GM12878 (cell line): ENCODE data around the gene TDRD9. TPM values are rescaled to one million over a fixed set of nuclear protein-coding genes. Genes with fewer than 3 reads are reported as not detected.

Experiments used
- ATAC-seq: fragments of 200-7000 bp; cut with Tn5 transposase; 3 replicates; pipeline ENCODE4 v1.9.1; 2020; ENCODE audit warnings: mild to moderate bottlenecking, moderate library complexity
- BruUV-seq: library from RNA; stranded (reverse); fragments of 400-500 nt; replicated peaks from 2 replicates; lab custom pipeline; 2021; lab: Mats Ljungman, UMichigan
- CTCF ChIA-PET: fragments of 300-600 bp; sonication (Branson Sonifier 250); formaldehyde crosslinking; extraction: SDS; loops from one replicate; lab custom pipeline; 2021; ENCODE audit warnings: inconsistent platforms; lab: Yijun Ruan, JAX
- POLR2A ChIA-PET: fragments of 350-600 bp; formaldehyde crosslinking; extraction: SDS; loops from one replicate; lab custom pipeline; 2021; ENCODE audit warnings: inconsistent platforms; lab: Charles Lee
- RAD21 ChIA-PET: fragments of 300-600 bp; sonication (Branson Sonifier 250); formaldehyde crosslinking; loops from one replicate; lab custom pipeline; 2023; ENCODE audit warnings: antibody characterized with exemption; ENCODE audit not compliant: unreplicated experiment; lab: Charles Lee
- SMC1A ChIA-PET: fragments of 300-600 bp; sonication (Branson Sonifier 250); formaldehyde crosslinking; loops from one replicate; lab custom pipeline; 2023; ENCODE audit not compliant: unreplicated experiment, uncharacterized antibody; lab: Charles Lee
- DNase-seq: peaks from one replicate; pipeline ENCODE4 v3.0.0-alpha.2; 2011; ENCODE audit warnings: low read depth, low spot score
- FAIRE-seq: peaks from 3 replicates; lab custom pipeline; 2011; peaks lifted over from hg19 to GRCh38; lab: Jason Lieb, UNC
- H2AFZ ChIP-seq: 2 replicates; pipeline ENCODE4 v1.6.0; 2011; ENCODE audit warnings: low read depth, low read length, control low read depth; ENCODE audit not compliant: control insufficient read depth
- H3K27ac ChIP-seq: 2 replicates; pipeline ENCODE4 v1.5.1; 2011; ENCODE audit warnings: control low read depth; ENCODE audit not compliant: control insufficient read depth, insufficient read depth
- H3K27me3 ChIP-seq, 2 experiments: replicated peaks in 1 of 2; 2 replicates each; pipeline versions ENCODE4 v1.6.0 to v1.6.1; 2011; ENCODE audit warnings: low read length in 1 of 2; ENCODE audit not compliant: control insufficient read depth in 2 of 2, insufficient read depth in 2 of 2
- H3K36me3 ChIP-seq, 2 experiments: 2 replicates each; pipeline ENCODE4 v1.5.1; 2011; ENCODE audit warnings: low read length in 1 of 2; ENCODE audit not compliant: control insufficient read depth in 2 of 2, insufficient read depth in 2 of 2
- H3K4me1 ChIP-seq: 2 replicates; pipeline ENCODE4 v1.6.1; 2011; ENCODE audit warnings: mild to moderate bottlenecking, low read length, moderate library complexity, mixed read lengths; ENCODE audit not compliant: control insufficient read depth, insufficient read depth
- H3K4me2 ChIP-seq: 2 replicates; pipeline ENCODE4 v1.6.0; 2011; ENCODE audit warnings: control low read depth; ENCODE audit not compliant: control insufficient read depth, insufficient read depth
- H3K4me3 ChIP-seq: fragments of 200-600 bp; sonication (generic); 2 replicates; pipeline ENCODE4 v1.5.1; 2016
- H3K79me2 ChIP-seq: 2 replicates; pipeline ENCODE4 v1.6.0; 2011; ENCODE audit warnings: low read length; ENCODE audit not compliant: control insufficient read depth, insufficient read depth
- H3K9ac ChIP-seq: 2 replicates; pipeline ENCODE4 v1.8.0; 2011; ENCODE audit warnings: low read length, control low read depth, mixed read lengths; ENCODE audit not compliant: control insufficient read depth, insufficient read depth
- H3K9me3 ChIP-seq: replicated peaks from 3 replicates; pipeline ENCODE4 v1.5.1; 2011; ENCODE audit warnings: mild to moderate bottlenecking, low read length; ENCODE audit not compliant: control insufficient read depth, insufficient read depth
- H4K20me1 ChIP-seq: 2 replicates; pipeline ENCODE4 v1.6.0; 2011; ENCODE audit not compliant: control insufficient read depth, insufficient read depth
- BCL11A ChIP-seq: IDR thresholded peaks from 2 replicates; pipeline ENCODE4 v1.6.1; 2011; ENCODE audit warnings: low read depth, low read length
- EP300 ChIP-seq, 2 experiments: fragments of 150-350 bp in 1 of 2; IDR thresholded peaks; 2 replicates each; pipeline ENCODE4 v1.6.1; 2011 to 2012; ENCODE audit warnings: low read depth in 2 of 2, low read length in 2 of 2, borderline replicate concordance in 1 of 2, improper control_type of control experiment in 1 of 2, inconsistent platforms in 1 of 2; ENCODE audit not compliant: control insufficient read depth in 1 of 2
- KDM1A ChIP-seq: fragments of 200-600 bp; sonication (generic); IDR thresholded peaks from 2 replicates; pipeline ENCODE4 v1.6.1; 2016; ENCODE audit warnings: borderline replicate concordance
- POU2F2 ChIP-seq: IDR thresholded peaks from 3 replicates; pipeline ENCODE4 v1.6.1; 2011; ENCODE audit warnings: low read depth, mild to moderate bottlenecking, low read length, borderline replicate concordance
- RUNX3 ChIP-seq: IDR thresholded peaks from 2 replicates; pipeline ENCODE4 v1.6.1; 2012; ENCODE audit warnings: low read length, inconsistent platforms
- SMC3 ChIP-seq: IDR thresholded peaks from 2 replicates; pipeline ENCODE4 v1.6.1; 2011; ENCODE audit warnings: low read length, improper control_type of control experiment, borderline replicate concordance
- SREBF1 ChIP-seq: IDR thresholded peaks from 2 replicates; pipeline ENCODE4 v1.6.1; 2012; ENCODE audit warnings: mild to moderate bottlenecking, low read length
- ZNF274 ChIP-seq: IDR thresholded peaks from one replicate; pipeline ENCODE4 v1.8.0; 2011; ENCODE audit not compliant: insufficient read length, insufficient read depth
- ZNF687 ChIP-seq: fragments of 450-650 bp; IDR thresholded peaks from 2 replicates; pipeline ENCODE4 v1.6.1; 2017; ENCODE audit warnings: mild to moderate bottlenecking, moderate library complexity
- WGBS: methylation state at CpG from one replicate; pipeline ENCODE4 v1.1.6; 2016; ENCODE audit warnings: low lambda C conversion rate; ENCODE audit not compliant: insufficient replicate concordance, insufficient coverage; ENCODE audit errors: missing lambda C conversion rate; 5-methylcytosine and 5-hydroxymethylcytosine counted together
- in situ Hi-C: fragments of 300-500 bp; cut with MboI; formaldehyde crosslinking; loops from 9 replicates; pipeline ENCODE4 v1.14.3; 2018; ENCODE audit warnings: mixed read lengths
- intact Hi-C: fragments of 100-400 bp; cut with micrococcal nuclease; formaldehyde crosslinking; loops from one replicate; pipeline ENCODE4 v1.14.2; 2022; ENCODE audit not compliant: unreplicated experiment
- polyA plus RNA-seq, 11 experiments: library from polyadenylated mRNA; depleted of rRNA in 4 of 11; unstranded in 6 of 11; stranded (reverse) in 5 of 11; fragments of >200 nt; fragmentation: Nextera tagmentation in 4 of 11; fragmentation: Illumina TruSeq in 1 of 11; extraction: Ambion mirVana in 4 of 11; extraction: Trizol in 1 of 11; gene quantifications; 1 replicate in 1 of 11; 2 replicates in 10 of 11; pipeline versions ENCODE4 v1.2.1 to v1.2.3, GENCODE V29; 2011 to 2016; ENCODE audit warnings: inconsistent platforms in 2 of 11, missing spikeins in 2 of 11, low read depth in 1 of 11
- total RNA-seq, 4 experiments: library from RNA; depleted of rRNA in 3 of 4; stranded (reverse); fragments of >200 nt in 3 of 4; fragmentation: Illumina TruSeq in 1 of 4; extraction: Trizol in 1 of 4; gene quantifications; 2 replicates each; pipeline versions ENCODE4 v1.2.1 to v1.2.3, GENCODE V29; 2013 to 2021
- TF ChIP-seq, protein P1 (sequence below): IDR thresholded peaks from 2 replicates; pipeline ENCODE4 v1.6.1; 2011; ENCODE audit warnings: low read depth, mild to moderate bottlenecking, low read length, moderate library complexity, borderline replicate concordance; ENCODE audit errors: extremely low read depth
- TF ChIP-seq, protein P2 (sequence below): fragments of 450-650 bp; IDR thresholded peaks from 2 replicates; pipeline ENCODE4 v1.6.1; 2017; ENCODE audit warnings: mild to moderate bottlenecking
- TF ChIP-seq, protein P3 (sequence below): fragments of 150-350 bp; IDR thresholded peaks from 2 replicates; pipeline ENCODE4 v1.6.1; 2014; ENCODE audit warnings: mild to moderate bottlenecking, low read depth, low read length

Gene TDRD9
- total and polyA plus RNA-seq, 10 of the 15 experiments (the other 5 are each of a cell fraction or from before 2014, with no cell fraction given): 0.12 TPM; not detected in 9

GRCh38 chr14:104005489-104005888 is 77.2 kb downstream of the TDRD9 start:
- Histone ChIP-seq H3K36me3 (no peaks in the 10 kb centered on the region), H3K4me2 (no peak overlapping the region), H4K20me1 (no peaks in the 10 kb centered on the region), H3K4me3 (no peak overlapping the region), H3K9me3 (no peaks in the 10 kb centered on the region)
- SMC1A ChIA-PET: no interaction called here
- no TSS peak for BruUV-seq
- ATAC-seq: no peak
- WGBS: 35% methylated on average over 8 of the region's 8 CpGs
- TF ChIP-seq ZNF274: no peak
- no peak for TF ChIP-seq POU2F2
- no peak for TF ChIP-seq SREBF1
- TF ChIP-seq, protein P1, sequence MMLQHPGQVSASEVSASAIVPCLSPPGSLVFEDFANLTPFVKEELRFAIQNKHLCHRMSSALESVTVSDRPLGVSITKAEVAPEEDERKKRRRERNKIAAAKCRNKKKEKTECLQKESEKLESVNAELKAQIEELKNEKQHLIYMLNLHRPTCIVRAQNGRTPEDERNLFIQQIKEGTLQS: no peak
- TF ChIP-seq RUNX3: no peak
- TF ChIP-seq, protein P2, sequence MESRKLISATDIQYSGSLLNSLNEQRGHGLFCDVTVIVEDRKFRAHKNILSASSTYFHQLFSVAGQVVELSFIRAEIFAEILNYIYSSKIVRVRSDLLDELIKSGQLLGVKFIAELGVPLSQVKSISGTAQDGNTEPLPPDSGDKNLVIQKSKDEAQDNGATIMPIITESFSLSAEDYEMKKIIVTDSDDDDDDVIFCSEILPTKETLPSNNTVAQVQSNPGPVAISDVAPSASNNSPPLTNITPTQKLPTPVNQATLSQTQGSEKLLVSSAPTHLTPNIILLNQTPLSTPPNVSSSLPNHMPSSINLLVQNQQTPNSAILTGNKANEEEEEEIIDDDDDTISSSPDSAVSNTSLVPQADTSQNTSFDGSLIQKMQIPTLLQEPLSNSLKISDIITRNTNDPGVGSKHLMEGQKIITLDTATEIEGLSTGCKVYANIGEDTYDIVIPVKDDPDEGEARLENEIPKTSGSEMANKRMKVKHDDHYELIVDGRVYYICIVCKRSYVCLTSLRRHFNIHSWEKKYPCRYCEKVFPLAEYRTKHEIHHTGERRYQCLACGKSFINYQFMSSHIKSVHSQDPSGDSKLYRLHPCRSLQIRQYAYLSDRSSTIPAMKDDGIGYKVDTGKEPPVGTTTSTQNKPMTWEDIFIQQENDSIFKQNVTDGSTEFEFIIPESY: no peak
- no peak for TF ChIP-seq KDM1A
- no peak for TF ChIP-seq ZNF687
- TF ChIP-seq EP300 (IDR thresholded peaks at IDR 0.05; ENCODE audit: borderline replicate concordance in 1 of 2, control insufficient read depth in 1 of 2, low read depth in 2 of 2, low read length in 2 of 2): no peak
- no peak for TF ChIP-seq BCL11A
- TF ChIP-seq, protein P3, sequence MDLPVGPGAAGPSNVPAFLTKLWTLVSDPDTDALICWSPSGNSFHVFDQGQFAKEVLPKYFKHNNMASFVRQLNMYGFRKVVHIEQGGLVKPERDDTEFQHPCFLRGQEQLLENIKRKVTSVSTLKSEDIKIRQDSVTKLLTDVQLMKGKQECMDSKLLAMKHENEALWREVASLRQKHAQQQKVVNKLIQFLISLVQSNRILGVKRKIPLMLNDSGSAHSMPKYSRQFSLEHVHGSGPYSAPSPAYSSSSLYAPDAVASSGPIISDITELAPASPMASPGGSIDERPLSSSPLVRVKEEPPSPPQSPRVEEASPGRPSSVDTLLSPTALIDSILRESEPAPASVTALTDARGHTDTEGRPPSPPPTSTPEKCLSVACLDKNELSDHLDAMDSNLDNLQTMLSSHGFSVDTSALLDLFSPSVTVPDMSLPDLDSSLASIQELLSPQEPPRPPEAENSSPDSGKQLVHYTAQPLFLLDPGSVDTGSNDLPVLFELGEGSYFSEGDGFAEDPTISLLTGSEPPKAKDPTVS: no peak
- TF ChIP-seq SMC3: no peak
- TF ChIP-seq, all 136 proteins: peak for 0
- no peak overlapping the region for H3K9ac ChIP-seq
- intact Hi-C loops: no loop called here
- no peaks in the 10 kb centered on the region for H3K4me1 ChIP-seq
- H3K27ac ChIP-seq: no peak overlapping the region
- ChIA-PET POLR2A (no interaction called here), RAD21 (no interaction called here), CTCF (no interaction called here)
- no peak overlapping the region for H2AFZ ChIP-seq
- H3K27me3 ChIP-seq: 0 out of 4 replicates have a peak, but pooled peaks cover 0 to 2% of the 10 kb centered on the region in 2 experiments
- FAIRE-seq (no peak), DNase-seq (no peak)
- in situ Hi-C loops: no loop called here
- H3K79me2 ChIP-seq: no peaks in the 10 kb centered on the region
